Measurements from ENCODE around the gene FAM241B. TPM values are rescaled to one million over a fixed set of nuclear protein-coding genes. Genes with fewer than 3 reads are reported as not detected.
A peak's percentile ranks its signal among the peaks of the same experiment; 100 is the strongest.

FAM241B gene
- 10 to 100 TPM; 10.8 to 12.5 TPM for total RNA-seq

GRCh38 chr10:69629897-69630650 is at the start of gene FAM241B:
FAM241B (plus strand) TSS chr10:69630247; CDS start chr10:69631744, 1,497 bp downstream.
- intact Hi-C loops (cut with micrococcal nuclease): loop anchor here (10.0 kb wide), 1 partner anchor 205 kb away; no protein-coding TSS in a partner anchor
- Mint-ChIP-seq H3K27ac (peak within 1 kb of the TSS; percentile 40), H3K4me1 (ENCODE audit: low read depth) (peaks cover 6% of the 10 kb centered on the region), H3K27me3 (no peaks in the 10 kb centered on the region), H3K9me3 (no peaks in the 10 kb centered on the region), H3K36me3 (ENCODE audit: low read depth) (no peaks in the 10 kb centered on the region), H3K4me3 (peak within 1 kb of the TSS; percentile 64)
- TF ChIP-seq CTCF (IDR thresholded peaks at IDR 0.05): peak; percentile 100
- ChIA-PET CTCF (interaction anchor here (0.7 to 2.8 kb wide), 21 partner anchors 10 to 464 kb away, joined by 3 to 29 read pairs (median 3); no protein-coding TSS in a partner anchor), POLR2A (no interaction called here)
- ATAC-seq (peak; percentile 98), DNase-seq (peak; percentile 81)

- TF ChIP-seq CTCF (IDR thresholded peaks at IDR 0.05): no peak
- ATAC-seq (no peak), DNase-seq (no peak)
- H3K27me3 Mint-ChIP-seq: peaks cover 45% of the 10 kb centered on the region
- POLR2A ChIA-PET: no interaction called here
- CTCF ChIA-PET: interaction anchor here (2.0 kb wide), 1 partner anchor 65 kb away, joined by 4 read pairs; no protein-coding TSS in a partner anchor
- H3K4me3 Mint-ChIP-seq: no peak overlapping the region
- H3K27ac Mint-ChIP-seq: no peak overlapping the region
- no peaks in the 10 kb centered on the region for H3K36me3 Mint-ChIP-seq (ENCODE audit: low read depth)
- H3K9me3 Mint-ChIP-seq: no peaks in the 10 kb centered on the region
- intact Hi-C loops (cut with micrococcal nuclease): no loop called here
- H3K4me1 Mint-ChIP-seq (ENCODE audit: low read depth): no peaks in the 10 kb centered on the region
Measured at GRCh38 chr10:69580435-69580834, 49.6 kb upstream of the FAM241B start.

- no peak for TF ChIP-seq CTCF (IDR thresholded peaks at IDR 0.05)
- intact Hi-C loops (cut with micrococcal nuclease): no loop called here
- CTCF ChIA-PET: interaction anchor here (2.1 kb wide), 1 partner anchor 46 kb away, joined by 5 read pairs; no protein-coding TSS in a partner anchor
- ATAC-seq (no peak), DNase-seq (no peak)
- H3K27me3 Mint-ChIP-seq: peaks cover 24% of the 10 kb centered on the region
- POLR2A ChIA-PET: no interaction called here
- no peaks in the 10 kb centered on the region for H3K9me3 Mint-ChIP-seq
- H3K36me3 Mint-ChIP-seq (ENCODE audit: low read depth): no peaks in the 10 kb centered on the region
- no peak overlapping the region for H3K4me3 Mint-ChIP-seq
- no peak overlapping the region for H3K27ac Mint-ChIP-seq
- H3K4me1 Mint-ChIP-seq (ENCODE audit: low read depth): peaks cover 3% of the 10 kb centered on the region
Measured at GRCh38 chr10:69583106-69583505, 46.9 kb upstream of the FAM241B start.

GRCh38 chr10:69584624-69585023 is 45.4 kb upstream of the FAM241B start:
- ATAC-seq (no peak), DNase-seq (no peak)
- Mint-ChIP-seq H3K27ac (no peak overlapping the region), H3K4me3 (no peak overlapping the region), H3K9me3 (no peaks in the 10 kb centered on the region), H3K4me1 (ENCODE audit: low read depth) (peaks cover 12% of the 10 kb centered on the region), H3K36me3 (ENCODE audit: low read depth) (no peaks in the 10 kb centered on the region), H3K27me3 (peaks cover 9% of the 10 kb centered on the region)
- POLR2A ChIA-PET: no interaction called here
- intact Hi-C loops (cut with micrococcal nuclease): no loop called here
- CTCF ChIA-PET: interaction anchor here (2.1 kb wide), 1 partner anchor 45 kb away, joined by 5 read pairs; no protein-coding TSS in a partner anchor
- no peak for TF ChIP-seq CTCF (IDR thresholded peaks at IDR 0.05)

GRCh38 chr10:69588358-69588757 is 41.7 kb upstream of the FAM241B start:
- no peak overlapping the region for H3K4me3 Mint-ChIP-seq
- CTCF ChIA-PET: interaction anchor here (1.1 kb wide), 1 partner anchor 17 kb away, joined by 4 read pairs; no protein-coding TSS in a partner anchor
- intact Hi-C loops (cut with micrococcal nuclease): no loop called here
- H3K27me3 Mint-ChIP-seq: no peaks in the 10 kb centered on the region
- ATAC-seq: peak; percentile 74
- no peak for TF ChIP-seq CTCF (IDR thresholded peaks at IDR 0.05)
- no peak for DNase-seq
- H3K9me3 Mint-ChIP-seq: no peaks in the 10 kb centered on the region
- H3K4me1 Mint-ChIP-seq (ENCODE audit: low read depth): peaks cover 12% of the 10 kb centered on the region
- no peaks in the 10 kb centered on the region for H3K36me3 Mint-ChIP-seq (ENCODE audit: low read depth)
- POLR2A ChIA-PET: no interaction called here
- no peak overlapping the region for H3K27ac Mint-ChIP-seq

All from activated CD8-positive, alpha-beta T cell treated with anti-CD3 and anti-CD28 coated beads for 36 hours (primary cell).